GM04503 (cell line): ENCODE data around the gene CAPN14.

Source experiments
- DNase-seq: peaks from one replicate; pipeline ENCODE4 v3.0.0-alpha.2; 2012; ENCODE audit warnings: low read depth

The CAPN14 gene, protein sequence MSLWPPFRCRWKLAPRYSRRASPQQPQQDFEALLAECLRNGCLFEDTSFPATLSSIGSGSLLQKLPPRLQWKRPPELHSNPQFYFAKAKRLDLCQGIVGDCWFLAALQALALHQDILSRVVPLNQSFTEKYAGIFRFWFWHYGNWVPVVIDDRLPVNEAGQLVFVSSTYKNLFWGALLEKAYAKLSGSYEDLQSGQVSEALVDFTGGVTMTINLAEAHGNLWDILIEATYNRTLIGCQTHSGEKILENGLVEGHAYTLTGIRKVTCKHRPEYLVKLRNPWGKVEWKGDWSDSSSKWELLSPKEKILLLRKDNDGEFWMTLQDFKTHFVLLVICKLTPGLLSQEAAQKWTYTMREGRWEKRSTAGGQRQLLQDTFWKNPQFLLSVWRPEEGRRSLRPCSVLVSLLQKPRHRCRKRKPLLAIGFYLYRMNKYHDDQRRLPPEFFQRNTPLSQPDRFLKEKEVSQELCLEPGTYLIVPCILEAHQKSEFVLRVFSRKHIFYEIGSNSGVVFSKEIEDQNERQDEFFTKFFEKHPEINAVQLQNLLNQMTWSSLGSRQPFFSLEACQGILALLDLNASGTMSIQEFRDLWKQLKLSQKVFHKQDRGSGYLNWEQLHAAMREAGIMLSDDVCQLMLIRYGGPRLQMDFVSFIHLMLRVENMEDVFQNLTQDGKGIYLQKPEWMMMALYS

DNA sequence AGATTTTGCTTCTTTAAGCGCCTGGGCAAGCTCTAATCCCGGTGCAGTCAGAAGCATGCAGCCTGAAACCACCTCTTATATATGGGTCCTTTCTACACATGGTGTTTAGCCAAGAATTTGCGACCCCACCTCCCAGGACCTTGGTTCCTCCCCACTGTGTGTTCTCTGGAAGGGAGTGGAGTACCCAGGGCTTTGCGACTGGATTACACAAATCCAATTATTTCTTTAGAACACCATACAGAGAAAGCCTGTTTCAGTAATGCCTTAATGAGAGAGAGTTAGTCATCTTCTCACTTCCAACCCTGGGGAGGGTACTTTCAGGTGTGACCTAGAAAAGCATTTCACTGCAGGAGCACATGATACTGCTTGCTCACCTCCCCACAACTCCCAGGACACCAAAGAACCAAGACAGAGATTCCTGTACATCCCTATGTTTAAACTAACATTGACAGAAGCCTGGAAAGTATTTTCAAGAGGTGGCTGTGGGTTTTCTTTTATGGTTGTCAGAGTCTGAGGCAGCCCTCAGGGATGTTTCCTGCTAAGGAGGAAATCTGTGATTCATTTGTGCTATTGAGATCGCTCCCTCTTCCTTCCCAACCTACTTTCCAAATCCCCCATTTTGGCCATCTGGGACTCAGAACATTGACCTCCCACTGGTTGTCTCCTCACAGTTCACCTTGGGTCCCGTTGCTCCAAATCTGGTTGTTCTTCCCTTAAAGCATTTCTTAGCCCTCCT lies at the start of gene CAPN14:
CAPN14 (minus strand) TSS at position 51 of the 736 bp plus-strand sequence. CDS start 12,068 bp downstream, outside the sequence.
- DNase-seq, result no peak

DNA sequence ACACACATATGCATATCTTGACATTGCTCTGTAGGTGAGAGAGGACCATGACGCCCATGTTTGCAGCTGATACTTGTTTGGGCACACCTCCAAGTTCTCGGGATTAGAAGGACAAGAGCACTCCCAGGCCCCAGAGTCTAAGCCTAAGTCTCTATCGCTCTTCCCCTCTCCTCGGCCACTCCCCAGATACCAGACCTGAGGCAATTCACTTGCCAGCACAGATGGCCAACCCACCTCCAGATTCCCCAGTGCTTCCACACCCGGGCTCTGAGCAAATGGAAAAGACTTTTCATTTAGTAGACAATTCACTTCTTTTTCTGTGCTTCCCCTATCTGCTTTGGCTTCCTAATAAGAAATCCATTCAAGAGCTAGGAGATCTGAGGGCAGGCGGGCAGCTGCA lies 49.5 kb upstream of the CAPN14 start:
- no peak for DNase-seq

DNA sequence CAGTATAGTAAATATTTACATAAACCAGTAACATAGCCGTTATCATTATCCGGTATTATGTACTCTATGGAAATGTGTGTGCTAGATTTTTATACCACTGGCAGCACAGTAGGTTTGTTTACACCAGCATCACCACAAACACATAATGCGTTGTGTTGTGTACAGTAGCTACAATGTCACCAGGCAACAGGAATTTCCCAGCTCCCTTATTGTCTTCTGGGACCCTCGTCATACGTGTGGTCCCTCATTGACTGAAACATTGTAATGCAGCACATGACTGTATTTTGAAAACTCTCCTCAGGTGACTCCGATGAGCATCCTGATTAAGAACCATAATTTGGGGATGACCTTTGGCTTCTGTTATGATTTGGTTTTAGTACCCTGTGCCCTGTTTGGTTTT lies 47.9 kb upstream of the CAPN14 start:
- DNase-seq, result no peak

DNA sequence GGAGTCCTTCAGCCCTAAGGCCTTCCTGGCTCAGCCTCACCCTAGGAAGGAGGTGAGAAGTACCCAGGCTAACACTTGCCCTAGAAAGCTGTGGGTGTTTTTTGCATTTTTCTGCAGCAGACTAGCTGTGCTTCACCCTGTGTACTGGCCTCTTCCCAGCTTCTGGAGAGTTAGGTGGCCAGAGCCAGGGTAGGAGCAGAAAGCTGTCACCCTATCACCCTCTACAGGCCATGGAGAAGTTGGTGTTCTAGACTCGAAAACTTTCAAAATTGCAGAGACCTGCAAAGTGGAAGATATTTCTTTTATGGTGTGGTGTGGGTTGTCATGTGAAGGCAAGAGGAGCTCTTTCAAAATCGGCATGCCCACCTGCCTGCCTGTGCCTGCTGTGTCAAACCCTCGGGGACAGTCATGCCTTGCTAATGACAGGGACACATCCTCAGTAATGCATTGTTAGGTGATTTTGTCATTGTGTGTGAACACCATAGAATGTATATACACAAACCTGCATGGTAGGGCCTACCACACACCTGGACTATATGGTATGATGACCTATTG lies 46.4 kb upstream of the CAPN14 start:
- no peak for DNase-seq

DNA sequence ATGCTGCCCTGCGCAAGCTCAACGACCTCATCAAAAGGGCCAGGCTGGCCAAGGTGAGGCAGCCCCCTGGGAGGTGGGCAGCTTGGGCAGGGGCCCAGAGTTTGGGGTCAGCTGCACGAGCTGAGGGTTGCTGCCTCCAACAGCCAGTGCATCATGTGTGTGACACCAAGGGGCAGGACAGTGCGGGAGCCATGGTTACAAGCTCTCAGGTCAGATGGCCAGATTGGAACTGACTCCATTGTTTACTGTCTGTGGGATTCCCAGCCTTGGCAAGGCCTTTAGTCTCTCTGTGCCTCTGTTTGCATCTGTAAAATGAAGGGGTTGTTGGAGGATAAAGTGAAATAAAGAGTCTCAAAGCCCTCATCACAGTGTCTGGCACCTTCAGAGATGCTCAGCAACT lies 43.6 kb upstream of the CAPN14 start:
- no peak for DNase-seq

DNA sequence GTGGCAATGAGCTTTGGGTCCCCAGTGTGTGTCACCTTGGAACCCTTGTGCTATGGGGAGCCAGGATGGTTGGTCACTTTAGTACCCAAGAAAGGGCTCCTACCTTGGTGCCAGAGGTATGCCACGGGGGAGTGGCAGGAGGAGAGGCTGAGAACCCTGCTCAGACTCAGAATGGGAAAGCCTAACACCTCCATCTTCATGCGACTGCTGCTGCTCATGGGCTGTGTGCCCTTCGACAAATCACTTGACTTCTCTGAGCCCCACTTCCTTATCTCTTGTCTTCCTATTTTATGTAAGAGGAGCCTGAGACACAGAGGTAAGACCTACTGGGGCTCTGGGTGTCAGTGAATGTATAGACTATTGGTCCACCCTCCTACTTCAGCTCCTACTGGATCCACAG lies 41.8 kb upstream of the CAPN14 start:
- DNase-seq, result no peak

DNA sequence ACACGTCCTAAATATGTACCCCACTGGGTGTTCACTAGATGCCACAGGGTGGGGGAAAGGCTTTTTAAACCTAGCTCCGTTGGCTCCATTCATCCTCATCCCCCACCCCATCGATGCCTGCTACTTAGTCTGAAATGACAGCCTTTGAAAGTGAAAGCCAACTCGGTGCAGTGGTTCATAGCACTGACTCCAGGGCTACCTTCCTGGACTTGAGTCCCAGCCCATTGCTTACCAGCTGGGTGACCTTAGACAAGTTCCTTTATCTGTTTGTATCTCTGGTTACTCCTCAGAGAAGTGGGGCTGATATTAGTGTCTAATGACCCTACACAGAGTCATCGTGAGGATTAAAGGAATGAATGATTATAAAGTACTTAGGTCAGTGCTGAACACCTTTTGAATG lies 41.0 kb upstream of the CAPN14 start:
- no peak for DNase-seq

DNA sequence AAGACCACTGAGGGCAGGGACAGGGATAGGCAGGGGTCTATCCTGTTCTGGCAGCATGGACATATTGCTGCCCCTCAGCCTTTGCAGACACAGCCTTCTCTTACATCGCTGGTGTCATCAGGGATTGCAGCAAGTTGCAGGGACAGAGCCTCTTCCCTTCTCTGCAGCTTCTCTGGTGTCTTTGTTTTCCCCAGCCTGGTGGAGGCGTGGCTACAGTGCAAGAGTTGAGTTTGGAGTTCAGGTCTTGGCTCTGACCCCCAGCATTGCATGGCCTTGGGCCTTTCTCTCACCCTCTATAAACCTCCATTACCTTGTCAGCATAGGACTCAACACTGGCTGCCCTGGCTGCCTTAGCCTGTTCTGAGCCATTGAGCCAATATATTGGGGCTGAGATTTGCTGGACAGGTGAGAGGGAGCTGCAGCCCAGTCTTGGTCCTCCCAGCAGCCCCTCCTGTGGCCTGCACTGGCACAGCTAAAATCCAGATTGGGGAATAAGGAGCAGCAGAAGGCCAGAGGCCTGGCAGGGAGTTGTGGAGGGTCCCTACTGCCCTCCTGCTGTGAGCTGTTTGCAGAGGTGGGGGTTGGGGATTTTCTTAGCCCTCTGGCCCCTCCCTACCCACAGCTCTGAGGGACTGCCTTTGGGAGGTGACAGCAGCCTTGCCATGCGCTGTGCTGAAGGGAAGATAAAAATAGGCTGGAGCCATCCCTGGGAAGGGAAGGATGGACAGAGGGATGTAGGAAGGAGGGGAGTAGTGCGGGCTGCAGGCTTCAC lies 39.5 kb upstream of the CAPN14 start:
- DNase-seq, result no peak

DNA sequence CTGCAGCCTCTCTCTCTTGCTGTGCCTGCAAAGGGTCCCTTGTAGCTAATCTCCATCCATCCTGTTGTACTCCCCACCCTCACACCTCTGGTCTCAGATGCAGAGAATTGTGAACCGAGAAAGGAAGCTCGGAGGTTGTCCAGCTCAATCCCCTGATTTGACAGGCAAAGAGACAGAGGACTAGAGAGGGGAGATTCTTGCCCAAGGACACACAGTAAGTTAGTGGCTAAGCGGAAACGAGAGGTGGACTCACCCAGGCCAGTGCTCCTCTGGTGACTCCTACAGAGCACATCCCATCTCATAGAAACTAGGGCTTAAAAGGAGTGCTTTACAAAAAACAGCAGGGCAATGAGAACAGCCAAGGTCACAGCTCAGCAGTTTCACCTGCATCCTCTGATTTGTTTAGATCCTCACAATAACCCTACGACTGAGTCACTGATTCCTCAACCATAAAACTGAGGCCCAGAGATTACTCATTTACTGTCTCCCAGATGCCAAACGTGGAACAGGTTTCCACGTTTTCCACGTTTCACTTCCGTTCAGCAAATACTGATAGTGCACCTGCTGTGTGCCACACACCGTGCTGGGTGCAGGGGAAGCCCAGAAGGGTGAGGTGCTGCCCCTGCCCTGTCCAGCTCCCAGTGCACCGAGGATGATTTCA lies 38.7 kb upstream of the CAPN14 start:
- DNase-seq, result no peak

DNA sequence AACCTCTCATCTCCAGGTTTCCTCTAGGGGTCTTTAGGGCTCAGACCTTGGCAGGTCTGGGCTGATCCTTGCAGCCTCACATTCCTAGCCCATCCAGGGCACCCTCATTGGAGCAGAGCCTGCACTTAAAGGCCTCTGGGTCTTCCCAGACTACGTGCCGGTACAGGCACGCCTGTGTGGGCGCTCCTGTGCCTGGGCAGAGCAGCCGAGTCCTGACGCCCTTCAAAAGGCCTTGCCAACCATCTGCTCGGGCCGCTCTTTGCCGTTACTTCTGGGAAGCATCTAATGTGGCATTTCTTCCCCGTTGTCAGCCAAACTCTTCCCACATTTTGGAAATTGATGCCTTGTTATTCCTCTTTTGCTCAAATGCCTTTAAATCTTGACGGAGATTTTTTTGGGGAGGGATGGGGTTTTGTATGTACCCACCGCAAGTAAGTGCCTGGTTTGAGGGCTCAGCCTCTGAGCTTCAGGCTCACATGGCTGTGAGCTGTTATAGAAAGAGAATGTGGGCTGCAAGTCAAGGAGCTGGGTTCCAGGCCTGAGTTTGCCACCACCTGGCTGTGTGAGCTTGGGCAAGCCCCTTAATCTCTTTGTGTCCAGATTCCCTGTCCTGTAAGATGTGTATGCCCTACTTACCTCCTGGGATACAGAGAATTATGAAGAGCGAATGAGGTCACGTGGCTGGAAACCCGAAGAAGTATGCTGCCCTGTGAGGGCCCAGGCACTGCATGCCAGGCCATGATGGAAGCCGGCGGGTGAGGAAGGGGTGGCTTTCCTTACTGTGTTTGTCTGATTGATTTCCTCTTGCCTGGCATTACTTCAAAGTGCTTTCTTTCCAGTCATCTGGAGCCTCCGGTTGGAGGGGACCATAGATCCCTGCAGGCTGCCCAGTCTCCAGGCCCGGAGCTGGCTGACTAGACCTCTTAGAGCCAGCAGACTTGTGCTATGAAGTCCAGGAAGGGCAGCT lies 37.2 kb upstream of the CAPN14 start:
- DNase-seq, result no peak

DNA sequence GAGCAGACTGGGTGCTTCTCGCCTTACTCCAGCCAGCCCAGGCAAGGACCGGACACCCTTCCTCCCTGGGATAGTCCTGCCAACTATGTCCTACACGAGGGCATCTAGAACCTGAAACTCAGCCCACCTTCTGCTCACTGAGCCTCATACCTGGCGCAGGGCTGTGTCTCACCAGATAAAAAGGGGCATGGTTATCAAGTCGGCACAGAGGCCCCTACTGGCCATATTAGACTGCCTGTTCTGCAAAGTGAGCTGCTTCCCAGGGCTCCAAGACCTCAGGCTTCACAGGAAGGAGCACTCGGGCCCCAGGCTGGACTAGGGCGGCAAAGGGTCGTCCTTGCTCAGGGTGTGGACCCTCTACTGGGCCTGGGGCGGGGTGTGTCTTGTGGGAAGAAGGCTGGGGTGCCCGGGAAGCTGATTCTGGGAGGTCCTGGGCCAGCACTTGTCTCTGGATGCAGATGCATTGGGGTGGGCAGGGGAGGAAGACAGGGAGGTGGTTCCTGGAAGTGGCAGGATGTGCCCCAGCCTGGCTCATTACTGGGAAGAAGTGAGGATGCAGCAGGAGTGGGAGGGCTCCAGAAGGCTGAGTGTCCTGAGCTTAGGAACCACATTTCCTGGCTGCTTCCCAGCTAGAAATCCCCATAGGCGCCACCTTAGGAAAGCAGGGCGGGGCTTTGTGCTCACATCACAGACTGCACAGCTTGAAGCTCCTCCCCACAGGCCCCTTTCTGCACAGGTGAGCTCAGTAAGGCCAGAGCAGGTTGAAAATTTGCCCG lies 36.2 kb upstream of the CAPN14 start:
- DNase-seq, result no peak

DNA sequence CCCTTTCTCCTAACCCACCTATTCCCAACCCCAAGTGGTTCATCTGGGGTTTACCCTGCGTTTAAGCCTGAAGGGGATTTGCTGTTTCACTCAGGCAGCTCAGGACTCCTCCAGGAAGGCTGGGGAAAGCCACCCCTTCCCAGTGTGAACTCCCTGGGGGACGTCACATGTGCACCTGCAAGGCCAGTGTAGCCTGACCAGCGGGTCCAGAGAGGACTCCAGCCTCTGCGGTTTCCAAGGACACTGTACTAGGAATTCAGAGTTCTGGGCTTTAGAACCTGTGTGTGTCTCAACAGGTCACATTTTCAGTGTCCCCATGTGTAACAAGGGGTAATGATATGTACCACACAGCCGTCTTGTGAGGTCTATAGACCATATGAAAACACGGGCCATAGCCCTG lies 34.5 kb upstream of the CAPN14 start:
- no peak for DNase-seq

DNA sequence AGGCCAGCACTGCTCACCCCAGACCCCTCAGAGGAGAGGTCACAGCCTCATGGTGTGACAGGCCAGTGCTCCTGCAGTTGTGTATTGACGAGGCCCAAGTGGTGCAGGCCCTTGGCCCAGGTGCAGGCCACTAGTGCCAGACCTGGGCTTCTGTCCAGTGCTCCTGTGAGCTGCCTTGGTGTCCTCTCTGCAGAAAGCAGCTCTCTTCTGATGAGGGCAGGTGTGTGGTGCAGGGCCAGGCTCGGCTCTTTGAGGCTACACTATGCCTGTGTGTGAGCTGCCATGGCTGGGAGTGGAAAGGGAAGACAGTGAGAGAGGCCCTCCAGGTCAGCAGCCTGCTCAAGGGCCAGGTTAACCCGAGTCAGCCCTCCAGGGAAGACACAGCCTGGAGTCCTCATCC lies 33.7 kb upstream of the CAPN14 start:
- DNase-seq, result no peak

DNA sequence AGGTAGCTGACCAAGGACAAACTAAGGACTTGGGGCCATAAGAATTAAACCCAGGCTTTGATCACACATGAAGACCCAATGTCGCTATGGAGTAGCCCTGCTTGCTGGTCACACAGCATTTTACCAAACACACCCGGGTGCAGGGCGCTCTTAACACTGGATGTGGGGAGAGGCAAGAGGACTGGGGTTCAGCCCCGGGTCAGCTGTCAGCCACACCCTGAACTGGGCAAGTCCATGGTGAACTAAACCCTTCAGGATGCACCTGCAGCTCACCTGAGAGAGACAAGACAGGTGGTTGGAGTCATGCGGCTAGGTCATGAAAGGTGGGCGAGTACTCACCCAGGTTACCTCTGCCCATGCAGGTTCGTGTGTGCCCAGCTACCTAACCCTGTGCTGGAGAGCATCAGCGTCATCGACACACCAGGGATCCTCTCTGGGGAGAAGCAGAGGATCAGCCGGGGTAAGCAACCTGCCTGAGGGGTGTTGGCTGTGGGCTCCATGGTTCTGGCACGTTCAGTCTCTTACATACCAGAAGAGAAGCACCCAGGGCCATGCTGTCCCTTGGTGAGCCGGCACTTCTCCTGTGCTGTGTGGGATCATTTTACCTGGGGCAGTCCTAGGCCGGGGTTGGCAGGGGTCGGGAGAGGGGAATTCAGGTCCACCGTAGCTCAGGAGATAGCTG lies 31.8 kb upstream of the CAPN14 start:
- no peak for DNase-seq

DNA sequence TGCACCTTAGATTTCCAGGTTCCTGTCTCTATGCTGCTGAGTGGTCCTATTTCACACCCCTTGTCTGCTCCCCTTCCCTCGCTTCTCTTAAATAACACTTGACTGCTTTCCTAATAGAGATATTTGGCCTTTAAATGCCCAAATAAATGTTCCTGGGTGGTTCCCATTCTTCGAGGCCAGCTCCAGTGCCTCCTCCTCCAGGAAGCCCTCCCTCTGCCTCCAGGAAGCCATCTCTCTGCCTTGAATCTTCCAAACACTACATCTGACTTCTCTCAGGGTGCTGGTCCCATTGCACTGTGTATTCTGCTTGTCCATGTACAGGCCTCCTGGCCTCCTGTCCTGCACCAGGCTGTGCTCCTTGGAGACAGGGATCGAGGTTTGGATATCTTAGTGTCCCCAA lies 30.8 kb upstream of the CAPN14 start:
- no peak for DNase-seq

DNA sequence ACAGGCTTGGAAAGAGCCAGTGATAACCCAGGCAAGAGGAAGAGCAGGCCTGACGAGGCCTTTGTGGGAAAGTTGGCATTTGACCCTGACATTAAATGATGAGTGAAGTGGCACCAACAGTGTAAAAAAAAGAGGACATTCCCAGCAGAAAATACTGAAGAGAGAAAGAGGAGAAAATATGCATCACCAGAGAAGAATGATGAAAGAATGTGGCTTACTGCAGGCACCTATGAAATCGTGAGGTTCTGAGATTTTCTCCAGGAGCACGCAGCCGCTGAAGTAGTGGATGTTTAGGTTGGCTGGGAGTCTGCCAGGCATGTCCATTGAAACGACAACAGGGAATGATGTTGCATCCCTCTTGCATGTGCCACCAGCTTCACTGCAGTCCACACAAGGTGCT lies 30.4 kb upstream of the CAPN14 start:
- DNase-seq, result no peak

DNA sequence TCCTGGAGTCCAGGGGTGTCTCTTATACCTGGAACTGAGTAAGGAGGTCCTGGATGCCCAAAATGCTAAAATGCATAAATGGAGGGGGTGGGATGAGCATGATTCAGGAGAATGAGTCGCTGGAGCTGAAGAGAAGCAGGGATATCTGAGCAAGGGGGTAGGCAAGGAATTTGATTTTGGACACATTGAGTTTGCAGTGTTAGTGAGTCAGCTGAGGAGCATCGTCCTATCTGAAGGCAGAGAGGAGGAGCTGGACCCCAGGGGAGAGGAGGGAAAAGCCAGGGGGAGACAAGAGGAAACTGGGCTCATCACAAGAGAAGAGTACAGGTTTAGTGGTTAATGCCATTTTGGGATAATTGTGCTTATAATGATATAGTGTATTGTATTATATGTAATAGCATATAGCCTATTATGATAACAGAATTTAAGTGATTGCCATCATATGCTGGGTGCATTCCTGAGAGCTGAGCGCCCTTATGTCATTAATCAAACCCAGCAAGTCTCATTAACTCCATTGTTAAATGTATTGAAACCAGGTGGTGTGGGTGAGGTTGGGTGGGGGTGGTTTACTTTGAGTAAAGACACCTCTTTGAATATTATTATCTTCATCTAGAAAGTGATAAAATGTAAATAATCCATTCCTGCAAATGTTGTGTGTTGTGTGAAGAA lies 29.0 kb upstream of the CAPN14 start:
- DNase-seq, result no peak

DNA sequence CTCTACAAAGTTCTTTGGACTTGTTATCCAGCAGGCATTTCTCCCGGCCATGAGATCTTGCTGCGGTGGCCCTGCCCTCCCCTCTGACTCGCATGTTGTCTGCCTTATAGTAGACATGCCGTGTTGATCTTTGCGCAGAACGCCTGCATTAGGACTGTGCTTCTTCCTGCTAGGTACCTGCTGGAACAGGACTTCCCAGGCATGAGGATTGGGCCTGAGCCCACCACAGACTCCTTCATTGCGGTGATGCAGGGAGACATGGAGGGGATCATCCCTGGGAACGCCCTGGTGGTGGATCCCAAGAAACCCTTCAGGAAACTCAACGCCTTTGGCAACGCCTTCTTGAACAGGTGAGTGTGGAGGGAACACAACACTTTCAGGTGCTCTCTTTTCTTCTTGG lies 26.8 kb upstream of the CAPN14 start:
- DNase-seq, result no peak
